K562 (cell line): Measurements from ENCODE around the gene BORCS5. TPM values are rescaled to one million over a fixed set of nuclear protein-coding genes. Genes with fewer than 3 reads are reported as not detected.
"Not testable (repeated sequence)": the region's sequence is repeated elsewhere in the genome, so short reads cannot be mapped to it uniquely, and the experiment has no call there.

Source experiments
- ATAC-seq: fragments of 200-7000 bp; cut with Tn5 transposase; 3 replicates; pipeline ENCODE4 v1.9.1; 2020; ENCODE audit warnings: moderate library complexity
- BruUV-seq: library from RNA; stranded (reverse); fragments of 400-500 nt; replicated peaks from 2 replicates; lab custom pipeline; 2021; lab: Mats Ljungman, UMichigan
- CTCF ChIA-PET: fragments of 300-600 bp; formaldehyde crosslinking; extraction: SDS; loops from one replicate; lab custom pipeline; 2021; ENCODE audit warnings: low intra/inter-chr PET ratio; lab: Yijun Ruan, JAX
- POLR2A ChIA-PET: fragments of 300-600, 350-650 bp; sonication (Branson Sonifier 250); formaldehyde crosslinking; extraction: SDS; loops from one replicate; lab custom pipeline; 2021; ENCODE audit warnings: antibody characterized with exemption, inconsistent platforms; lab: Yijun Ruan, JAX
- DNase-seq, 4 experiments: peaks; one replicate each; pipeline versions ENCODE4 v3.0.0 to v3.0.0-alpha.2; 2011 to 2018; ENCODE audit warnings: low spot score in 3 of 4, mixed read lengths in 3 of 4; ENCODE audit errors: extremely low read depth in 1 of 4
- FAIRE-seq: peaks from 2 replicates; lab custom pipeline; 2011; peaks lifted over from hg19 to GRCh38; lab: Jason Lieb, UNC
- H2AFZ ChIP-seq: 2 replicates; pipeline ENCODE4 v1.6.0; 2011; ENCODE audit warnings: low read depth, low read length, control low read depth, inconsistent platforms
- H3K27ac ChIP-seq: fragments of 200-600 bp; 3 replicates; pipeline ENCODE4 v1.8.0; 2011; ENCODE audit warnings: low read depth, mild to moderate bottlenecking, control low read depth, inconsistent platforms, low read length, moderate library complexity, mixed read lengths; ENCODE audit errors: extremely low read depth
- H3K27me3 ChIP-seq, 2 experiments: fragments of 300-600 bp in 1 of 2; 2 replicates in 1 of 2; 3 replicates in 1 of 2; pipeline versions ENCODE4 v1.6.0 to v1.8.0; 2011; ENCODE audit warnings: inconsistent platforms in 2 of 2, low read length in 2 of 2, mild to moderate bottlenecking in 1 of 2, mixed read lengths in 1 of 2, moderate library complexity in 1 of 2; ENCODE audit not compliant: control insufficient read depth in 2 of 2, insufficient read depth in 2 of 2
- H3K36me3 ChIP-seq: fragments of 300-600 bp; 3 replicates; pipeline ENCODE4 v1.8.0; 2011; ENCODE audit warnings: mild to moderate bottlenecking, low read length, inconsistent platforms; ENCODE audit not compliant: control insufficient read depth, insufficient read depth
- H3K4me1 ChIP-seq, 2 experiments: fragments of 200-600 bp in 1 of 2; replicated peaks in 1 of 2; 2 replicates in 1 of 2; 3 replicates in 1 of 2; pipeline versions ENCODE4 v1.5.1 to v1.8.0; 2011; ENCODE audit warnings: inconsistent platforms in 2 of 2, low read length in 2 of 2, mild to moderate bottlenecking in 1 of 2, mixed read lengths in 1 of 2, moderate library complexity in 1 of 2; ENCODE audit not compliant: control insufficient read depth in 2 of 2, insufficient read depth in 2 of 2
- H3K4me2 ChIP-seq: 2 replicates; pipeline ENCODE4 v1.6.1; 2011; ENCODE audit warnings: low read length, control low read depth, inconsistent platforms, mixed read lengths; ENCODE audit not compliant: insufficient read depth
- H3K4me3 ChIP-seq: fragments of 200-600 bp; sonication (generic), shearing (Covaris generic); 2 replicates; pipeline ENCODE4 v1.5.1; 2016; ENCODE audit warnings: control low read depth, inconsistent platforms
- H3K79me2 ChIP-seq: fragments of 200-600 bp; 3 replicates; pipeline ENCODE4 v1.8.0; 2011; ENCODE audit warnings: low read length, inconsistent platforms; ENCODE audit not compliant: control insufficient read depth, insufficient read depth
- H3K9ac ChIP-seq, 2 experiments: 2 replicates each; pipeline versions ENCODE4 v1.6.0 to v1.6.1; 2011; ENCODE audit warnings: low read depth in 2 of 2, low read length in 2 of 2, control low read depth in 1 of 2, inconsistent platforms in 1 of 2, mild to moderate bottlenecking in 1 of 2, mixed read lengths in 1 of 2; ENCODE audit not compliant: insufficient read depth in 1 of 2
- H3K9me1 ChIP-seq: one replicate; pipeline ENCODE4 v1.6.0; 2011; ENCODE audit warnings: inconsistent platforms, mild to moderate bottlenecking, low read length, moderate library complexity; ENCODE audit not compliant: control insufficient read depth, insufficient read depth
- H3K9me3 ChIP-seq: replicated peaks from 2 replicates; pipeline ENCODE4 v1.5.1; 2011; ENCODE audit warnings: low read depth, low read length, inconsistent platforms; ENCODE audit not compliant: control insufficient read depth, insufficient read depth
- H4K20me1 ChIP-seq: replicated peaks from 2 replicates; pipeline ENCODE4 v1.6.1; 2011; ENCODE audit warnings: low read length, inconsistent platforms, mixed read lengths; ENCODE audit not compliant: control insufficient read depth, insufficient read depth
- BCL6 ChIP-seq: fragments of 250-450 bp; sonication (Bioruptor Pico); IDR thresholded peaks from 2 replicates; pipeline ENCODE4 v1.4.0; 2020
- ELF1 ChIP-seq: fragments of 200-800 bp; sonication (Bioruptor generic); IDR thresholded peaks from 2 replicates; pipeline ENCODE4 v1.6.1; 2016; ENCODE audit warnings: missing genetic modification characterization, missing compliant biosample characterization
- HMG20B ChIP-seq: fragments of 250-450 bp; sonication (Bioruptor Pico); IDR thresholded peaks from 2 replicates; pipeline ENCODE4 v1.5.0; 2021; ENCODE audit warnings: mild to moderate bottlenecking
- MAZ ChIP-seq, 2 experiments: fragments of 450-650 bp in 1 of 2; sonication (generic) in 1 of 2; formaldehyde crosslinking; IDR thresholded peaks in 1 of 2; conservative IDR thresholded peaks in 1 of 2; 2 replicates each; pipeline versions ENCODE4 v1.4.0 to v1.5.0; 2020; ENCODE audit warnings: mild to moderate bottlenecking in 1 of 2, missing genetic modification reagents in 1 of 2
- POLR2G ChIP-seq: fragments of 200-400 bp; formaldehyde crosslinking; IDR thresholded peaks from 2 replicates; pipeline ENCODE4 v1.6.1; 2017; ENCODE audit warnings: low read depth, mild to moderate bottlenecking, antibody characterized with exemption, low read length, moderate library complexity
- RBM15 ChIP-seq: fragments of 200-400 bp; formaldehyde crosslinking; IDR thresholded peaks from 2 replicates; pipeline ENCODE4 v1.6.1; 2018; ENCODE audit warnings: mild to moderate bottlenecking, low read length, moderate library complexity; ENCODE audit not compliant: insufficient read depth
- SMAD3 ChIP-seq: fragments of 450-650 bp; formaldehyde crosslinking; conservative IDR thresholded peaks from 2 replicates; pipeline ENCODE4 v1.4.0; 2020; ENCODE audit warnings: mild to moderate bottlenecking
- ZEB2 ChIP-seq: fragments of 450-650 bp; IDR thresholded peaks from 2 replicates; pipeline ENCODE4 v1.6.1; 2016
- ZNF12 ChIP-seq: sonication (generic); formaldehyde crosslinking; IDR thresholded peaks from 2 replicates; pipeline ENCODE4 v1.4.0; 2020; ENCODE audit warnings: mild to moderate bottlenecking, missing genetic modification reagents
- ZNF165 ChIP-seq: fragments of 250-450 bp; sonication (Bioruptor Pico); IDR thresholded peaks from 2 replicates; pipeline ENCODE4 v1.4.0; 2020; ENCODE audit warnings: borderline replicate concordance
- WGBS: fragments of 100-300 bp; shearing (Covaris generic); methylation state at CpG from one replicate; pipeline ENCODE4 v1.1.6; 2016; ENCODE audit warnings: low coverage, mixed read lengths; ENCODE audit not compliant: insufficient coverage; ENCODE audit errors: missing lambda C conversion rate; 5-methylcytosine and 5-hydroxymethylcytosine counted together
- in situ Hi-C: fragments of 300-500 bp; cut with MboI; formaldehyde crosslinking; loops from 4 replicates; pipeline ENCODE4 v1.15.0; 2018; ENCODE audit warnings: inconsistent platforms, mixed read lengths
- intact Hi-C: fragments of 100-400 bp; cut with micrococcal nuclease; formaldehyde crosslinking; loops from 2 replicates; pipeline ENCODE4 v1.14.2; 2022
- polyA plus RNA-seq, 8 experiments: library from polyadenylated mRNA; depleted of rRNA in 4 of 8; stranded (reverse) in 5 of 8; unstranded in 3 of 8; fragments of >200 nt; fragmentation: Nextera tagmentation in 2 of 8; fragmentation: Illumina TruSeq in 1 of 8; extraction: Ambion mirVana in 2 of 8; extraction: Trizol in 1 of 8; gene quantifications; 2 replicates each; pipeline versions ENCODE4 v1.2.1 to v1.2.3, GENCODE V29; 2011 to 2014; ENCODE audit warnings: inconsistent platforms in 1 of 8, missing spikeins in 1 of 8
- total RNA-seq, 7 experiments: library from RNA; depleted of rRNA in 6 of 7; stranded (reverse); fragments of >200 nt in 6 of 7; fragmentation: Illumina TruSeq in 2 of 7; extraction: Trizol in 2 of 7; gene quantifications; 2 replicates each; pipeline versions ENCODE4 v1.2.1 to v1.2.3, GENCODE V29; 2011 to 2021; ENCODE audit warnings: low replicate concordance in 1 of 7
- TF ChIP-seq, protein P1 (sequence below), 2 experiments: fragments of 450-650 bp in 1 of 2; sonication (generic) in 1 of 2; formaldehyde crosslinking in 1 of 2; IDR thresholded peaks in 1 of 2; conservative IDR thresholded peaks in 1 of 2; 2 replicates each; pipeline versions ENCODE4 v1.6.1 to v1.8.1; 2016 to 2023; ENCODE audit warnings: mild to moderate bottlenecking in 2 of 2, moderate library complexity in 2 of 2, inconsistent platforms in 1 of 2, missing genetic modification reagents in 1 of 2
- TF ChIP-seq, protein P2 (sequence below): fragments of 250-450 bp; sonication (Bioruptor Pico); IDR thresholded peaks from 2 replicates; pipeline ENCODE4 v1.4.0; 2020; ENCODE audit warnings: mild to moderate bottlenecking, moderate library complexity

BORCS5 gene
- total and polyA plus RNA-seq, 9 of the 15 experiments (the other 6 are each of a cell fraction or from before 2014, with no cell fraction given): 0.31 to 12.4 (median 6.6) TPM

DNA sequence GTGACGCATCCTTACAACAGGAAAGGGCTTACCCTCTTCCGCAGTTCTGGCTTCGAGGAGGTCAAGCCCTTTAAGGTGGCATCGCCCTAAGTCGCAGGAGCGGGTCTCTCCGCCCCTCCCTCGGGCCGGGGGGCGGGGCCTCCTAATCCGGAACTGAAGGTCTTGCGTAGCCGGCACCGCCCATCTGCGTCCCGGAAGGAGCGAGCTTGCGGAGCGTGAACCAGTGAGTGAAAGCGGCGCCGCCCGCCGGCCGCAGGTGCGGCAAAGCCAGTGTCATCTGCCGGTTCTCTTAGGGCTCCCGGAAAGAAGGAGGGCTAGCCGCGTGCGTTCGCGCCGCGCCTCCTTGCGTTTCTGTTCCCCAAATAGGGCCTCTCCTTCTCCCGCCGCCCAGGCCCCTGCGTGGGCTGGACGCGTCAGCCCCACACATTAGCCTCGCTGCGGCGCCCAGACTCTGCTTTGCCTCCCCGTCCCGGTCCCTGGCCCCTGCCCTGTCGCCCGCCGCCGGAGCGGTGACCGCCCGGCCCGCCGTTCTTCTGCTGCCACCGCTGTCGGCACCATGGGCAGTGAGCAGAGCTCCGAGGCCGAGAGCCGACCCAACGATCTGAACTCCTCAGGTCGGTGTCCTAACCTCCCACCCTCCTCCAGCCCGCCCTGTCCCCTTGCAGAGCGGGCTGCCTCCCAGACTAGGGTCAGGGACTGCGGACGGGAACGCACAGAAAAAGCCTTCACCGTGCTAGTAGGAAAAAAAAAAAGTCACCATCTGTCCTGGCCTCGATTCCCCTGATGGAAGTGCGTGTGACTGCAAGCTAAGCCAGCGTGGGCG, at the start of gene BORCS5 (continued):
- TF ChIP-seq ELF1: peak; percentile 94

DNA sequence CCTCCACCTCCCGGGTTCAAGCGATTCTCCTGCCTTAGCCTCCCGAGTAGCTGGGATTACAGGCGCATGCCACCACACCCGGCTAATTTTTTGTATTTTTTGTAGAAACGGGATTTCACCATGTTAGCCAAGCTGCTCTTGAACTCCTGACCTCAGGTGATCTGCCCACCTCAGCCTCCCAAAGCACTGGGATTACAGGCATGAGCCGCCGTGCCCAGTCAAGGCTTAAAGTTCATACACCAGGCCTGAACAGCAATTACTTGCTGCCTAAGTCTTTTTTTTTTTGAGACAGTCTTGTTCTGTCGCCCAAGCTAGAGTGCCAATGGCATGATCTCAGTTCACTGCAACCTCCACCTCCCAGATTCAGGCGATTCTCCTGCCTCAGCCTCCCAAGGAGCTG, 46.2 kb upstream of the BORCS5 start:
- H3K36me3 ChIP-seq, intact Hi-C loops, H3K4me1 ChIP-seq, H3K27ac ChIP-seq, H2AFZ ChIP-seq, H3K9me3 ChIP-seq, H3K9ac ChIP-seq, FAIRE-seq, POLR2A ChIA-PET, in situ Hi-C loops, DNase-seq, BruUV-seq, H3K27me3 ChIP-seq, H3K4me2 ChIP-seq, CTCF ChIA-PET, H3K4me3 ChIP-seq, H4K20me1 ChIP-seq, H3K79me2 ChIP-seq, ATAC-seq, H3K9me1 ChIP-seq: not testable (repeated sequence)
- WGBS: 54% methylated on average over 5 of the region's 10 CpGs

DNA sequence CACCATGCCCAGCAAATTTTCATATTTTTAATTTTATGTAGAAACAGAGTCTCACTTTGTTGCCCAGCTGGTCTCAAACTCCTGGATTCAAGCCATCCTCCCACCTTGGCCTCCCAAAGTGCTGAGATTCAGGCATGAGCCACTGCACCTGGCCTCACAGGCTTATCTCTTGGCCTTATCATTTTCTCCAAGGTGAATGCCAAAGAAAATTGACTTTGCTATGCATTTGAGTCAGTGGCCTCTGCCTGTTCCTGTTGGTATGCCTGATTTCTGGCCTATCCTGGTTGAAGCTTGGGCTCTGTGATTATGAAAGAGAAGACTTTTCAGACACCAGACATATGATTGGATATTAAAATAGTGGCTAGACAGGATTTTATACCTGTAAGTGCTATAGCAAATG, 41.0 kb upstream of the BORCS5 start:
- Histone ChIP-seq H4K20me1 (no peaks in the 10 kb centered on the region), H3K27ac (no peak overlapping the region), H3K4me3 (no peak overlapping the region), H3K9me1 (no peaks in the 10 kb centered on the region), H3K79me2 (no peaks in the 10 kb centered on the region), H2AFZ (no peak overlapping the region), H3K9ac (no peak overlapping the region), H3K9me3 (no peaks in the 10 kb centered on the region), H3K4me2 (no peak overlapping the region), H3K36me3 (no peaks in the 10 kb centered on the region), H3K4me1 (no peaks in the 10 kb centered on the region), H3K27me3 (no peaks in the 10 kb centered on the region)
- ChIA-PET POLR2A (no interaction called here), CTCF (no interaction called here)
- in situ Hi-C loops: no loop called here
- ATAC-seq: no peak
- intact Hi-C loops: no loop called here
- BruUV-seq: no TSS peak
- no peak for FAIRE-seq
- DNase-seq: no peak
- TF ChIP-seq HMG20B (CRISPR knock-in tag) (no peak), ZNF165 (CRISPR knock-in tag) (no peak), ZEB2 (no peak), ZNF12 (CRISPR knock-in tag) (no peak), POLR2G (no peak), BCL6 (CRISPR knock-in tag) (no peak), MAZ (CRISPR knock-in tag; conservative IDR thresholded peaks at IDR 0.05 in 1 of 2, IDR thresholded peaks at IDR 0.05 in 1 of 2) (no peak), RBM15 (no peak), SMAD3 (CRISPR knock-in tag) (no peak)
- TF ChIP-seq, protein P1, sequence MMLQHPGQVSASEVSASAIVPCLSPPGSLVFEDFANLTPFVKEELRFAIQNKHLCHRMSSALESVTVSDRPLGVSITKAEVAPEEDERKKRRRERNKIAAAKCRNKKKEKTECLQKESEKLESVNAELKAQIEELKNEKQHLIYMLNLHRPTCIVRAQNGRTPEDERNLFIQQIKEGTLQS (IDR thresholded peaks at IDR 0.05): no peak
- TF ChIP-seq, protein P1 (CRISPR knock-in tag; conservative IDR thresholded peaks at IDR 0.05): no peak
- TF ChIP-seq, protein P2, sequence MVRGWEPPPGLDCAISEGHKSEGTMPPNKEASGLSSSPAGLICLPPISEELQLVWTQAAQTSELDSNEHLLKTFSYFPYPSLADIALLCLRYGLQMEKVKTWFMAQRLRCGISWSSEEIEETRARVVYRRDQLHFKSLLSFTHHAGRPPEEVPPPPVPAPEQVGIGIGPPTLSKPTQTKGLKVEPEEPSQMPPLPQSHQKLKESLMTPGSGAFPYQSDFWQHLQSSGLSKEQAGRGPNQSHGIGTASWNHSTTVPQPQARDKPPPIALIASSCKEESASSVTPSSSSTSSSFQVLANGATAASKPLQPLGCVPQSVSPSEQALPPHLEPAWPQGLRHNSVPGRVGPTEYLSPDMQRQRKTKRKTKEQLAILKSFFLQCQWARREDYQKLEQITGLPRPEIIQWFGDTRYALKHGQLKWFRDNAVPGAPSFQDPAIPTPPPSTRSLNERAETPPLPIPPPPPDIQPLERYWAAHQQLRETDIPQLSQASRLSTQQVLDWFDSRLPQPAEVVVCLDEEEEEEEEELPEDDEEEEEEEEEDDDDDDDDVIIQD (CRISPR knock-in tag): no peak
